ENCODE data around the gene SCLT1. TPM values are rescaled to one million over a fixed set of nuclear protein-coding genes. Genes with fewer than 3 reads are reported as not detected.

SCLT1 gene
- total and polyA plus RNA-seq, 2 of the 13 experiments (the other 11 are each of a cell fraction or from before 2014, with no cell fraction given): 1.5 to 8.7 TPM

- Histone ChIP-seq H3K9ac (ENCODE audit: insufficient read depth, low read depth, low read length) (no peak overlapping the region), H3K79me2 (ENCODE audit: insufficient read depth, low read length) (no peaks in the 10 kb centered on the region), H3K4me2 (ENCODE audit: low read depth, low read length) (no peak overlapping the region), H3K36me3 (replicated peaks in 1 of 2; ENCODE audit: control insufficient read depth in 1 of 2, insufficient read depth in 2 of 2, low read length in 2 of 2) (no peaks in the 10 kb centered on the region), H2AFZ (ENCODE audit: low read length) (no peak overlapping the region), H3K9me3 (ENCODE audit: low read length) (no peaks in the 10 kb centered on the region), H3K27ac (ENCODE audit: extremely low read length, insufficient read depth, low read length) (no peak overlapping the region), H3K4me3 (replicated peaks in 1 of 3; ENCODE audit: insufficient read depth in 1 of 3, low read depth in 2 of 3, low read length in 3 of 3) (no peak overlapping the region), H4K20me1 (ENCODE audit: insufficient read depth, low read length) (no peaks in the 10 kb centered on the region), H3K27me3 (ENCODE audit: control insufficient read depth in 1 of 2, insufficient read depth in 2 of 2, low read length in 2 of 2) (no peaks in the 10 kb centered on the region), H3K4me1 (ENCODE audit: insufficient read depth, low read length) (no peaks in the 10 kb centered on the region)
- FAIRE-seq: no peak
- TF ChIP-seq ZNF460 (CRISPR knock-in tag; IDR thresholded peaks at IDR 0.05; ENCODE audit: borderline replicate concordance): no peak
- no peak for TF ChIP-seq CREM (IDR thresholded peaks at IDR 0.05)
- TF ChIP-seq CREM (CRISPR knock-in tag; IDR thresholded peaks at IDR 0.05): no peak
- no peak for TF ChIP-seq CTCF (CRISPR knock-in tag; IDR thresholded peaks at IDR 0.05)
- TF ChIP-seq ZNF577 (CRISPR knock-in tag; IDR thresholded peaks at IDR 0.05; ENCODE audit: borderline replicate concordance, low read depth): no peak
- no peak for TF ChIP-seq HOXA3 (CRISPR knock-in tag; IDR thresholded peaks at IDR 0.05)
- no peak for TF ChIP-seq NFKBIZ (CRISPR knock-in tag; IDR thresholded peaks at IDR 0.05)
- TF ChIP-seq ZNF841 (CRISPR knock-in tag; IDR thresholded peaks at IDR 0.05; ENCODE audit: borderline replicate concordance): no peak
- TF ChIP-seq ZNF367 (CRISPR knock-in tag; IDR thresholded peaks at IDR 0.05; ENCODE audit: borderline replicate concordance): no peak
- TF ChIP-seq ZSCAN31 (CRISPR knock-in tag; IDR thresholded peaks at IDR 0.05; ENCODE audit: low read depth): no peak
- TF ChIP-seq NR2F2 (IDR thresholded peaks at IDR 0.05; ENCODE audit: borderline replicate concordance, low read depth): no peak
- in situ Hi-C loops (cut with HindIII; ENCODE audit: extremely low pct_ligation_motif_present, low pct_unique_long_range_greater_than_20kb) (no loop called here), intact Hi-C loops (cut with micrococcal nuclease; ENCODE audit: unreplicated experiment) (no loop called here)
- 96% methylated on average over 1 of the region's 1 CpG for WGBS (ENCODE audit: low lambda C conversion rate)
- no peak for ATAC-seq
- no TSS peak for BruUV-seq (replicated peaks)
- DNase-seq (ENCODE audit: low spot score): no peak
- POLR2A ChIA-PET: no interaction called here
- CTCF ChIA-PET (ENCODE audit: low intra/inter-chr PET ratio, low total read pairs): no interaction called here
These were observed 56.2 kb downstream of the SCLT1 start for GRCh38 chr4:129037093-129037492.

All from HepG2 (cell line).